HG02798 (cell line): ENCODE data around the gene P4HB.

ENCODE experiments used
- ATAC-seq: cut with Tn5 transposase; IDR thresholded peaks from one replicate; pipeline ENCODE4 v1.9.1; 2021; ENCODE audit warnings: mild to moderate bottlenecking; ENCODE audit not compliant: unreplicated experiment, poor library complexity

P4HB gene

GRCh38 chr17:81898029-81898866 is 37.9 kb upstream of the P4HB start:
- no peak for ATAC-seq

- ATAC-seq, result no peak
Measured at GRCh38 chr17:81895400-81895799, 35.1 kb upstream of the P4HB start.

GRCh38 chr17:81891303-81891552 is 30.9 kb upstream of the P4HB start:
- no peak for ATAC-seq

- ATAC-seq, result peak; percentile 18
Measured at GRCh38 chr17:81890447-81891302, 30.3 kb upstream of the P4HB start.

DNA sequence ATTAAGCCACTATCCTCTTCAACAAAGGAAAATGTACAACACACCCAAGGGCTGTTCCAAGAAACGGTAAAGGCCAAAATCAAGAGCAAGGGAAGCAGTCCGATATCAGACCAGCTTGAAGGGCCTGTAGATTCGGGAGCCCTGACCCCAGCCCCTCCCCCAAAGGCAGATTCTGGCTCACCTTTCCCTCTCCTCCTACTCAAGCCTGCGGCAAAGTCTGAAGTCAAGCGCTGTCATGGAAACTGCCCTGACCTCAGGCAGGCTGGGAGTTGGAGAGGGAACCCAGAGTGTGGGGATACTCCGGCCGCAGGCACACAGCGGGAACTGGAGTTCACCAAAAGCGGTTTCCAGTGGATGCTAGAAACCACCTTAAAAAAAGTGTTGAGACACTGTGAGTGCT is 29.3 kb upstream of the P4HB start:
- ATAC-seq, result no peak

GRCh38 chr17:81888988-81889595 is 28.8 kb upstream of the P4HB start:
- no peak for ATAC-seq

DNA sequence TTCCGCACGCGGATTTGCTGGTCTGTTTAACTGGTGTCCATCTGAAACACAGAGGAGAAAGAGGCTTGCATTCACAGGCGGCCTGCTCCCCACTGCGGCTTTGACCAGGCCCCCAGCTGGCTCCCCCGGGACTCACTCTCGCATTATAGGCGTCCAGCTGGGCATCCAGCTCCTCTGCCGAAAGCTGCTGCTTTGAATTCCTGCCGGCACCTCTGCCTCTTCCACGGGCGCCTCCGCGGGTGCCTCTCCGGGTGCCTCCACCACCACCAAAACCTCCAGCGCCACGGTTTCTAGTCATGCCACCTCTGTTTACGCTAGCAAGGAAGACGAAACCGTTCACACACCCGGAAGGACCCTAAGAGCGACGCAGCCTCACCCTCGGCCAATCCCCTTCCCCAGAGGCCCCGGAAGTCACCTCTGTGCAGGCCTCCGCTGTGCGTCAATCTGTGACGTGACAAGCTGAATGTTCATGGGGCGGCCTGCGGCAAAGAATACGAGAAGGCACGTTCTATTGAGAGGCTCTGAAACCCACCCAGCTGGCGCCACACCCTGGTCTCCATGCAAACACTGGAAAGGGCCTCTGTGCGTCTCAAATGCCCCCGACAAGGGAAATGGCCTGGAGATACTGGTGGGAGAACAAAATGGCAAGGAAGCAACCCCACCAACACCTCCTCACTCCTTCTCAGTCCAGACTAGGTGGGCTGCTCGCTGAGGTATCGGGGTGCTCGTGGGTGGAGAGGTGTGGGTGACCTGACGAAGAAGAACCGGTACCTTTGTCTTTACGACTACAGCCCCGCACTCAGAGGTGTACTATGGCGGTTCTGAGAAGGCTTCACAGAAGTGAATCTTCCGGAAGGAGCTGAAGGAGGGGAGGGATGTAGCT is 28.0 kb upstream of the P4HB start:
- ATAC-seq, result no peak

GRCh38 chr17:81885869-81886548 is 25.7 kb upstream of the P4HB start:
- no peak for ATAC-seq

- ATAC-seq, result no peak
Measured at GRCh38 chr17:81885454-81885853, 25.1 kb upstream of the P4HB start.

DNA sequence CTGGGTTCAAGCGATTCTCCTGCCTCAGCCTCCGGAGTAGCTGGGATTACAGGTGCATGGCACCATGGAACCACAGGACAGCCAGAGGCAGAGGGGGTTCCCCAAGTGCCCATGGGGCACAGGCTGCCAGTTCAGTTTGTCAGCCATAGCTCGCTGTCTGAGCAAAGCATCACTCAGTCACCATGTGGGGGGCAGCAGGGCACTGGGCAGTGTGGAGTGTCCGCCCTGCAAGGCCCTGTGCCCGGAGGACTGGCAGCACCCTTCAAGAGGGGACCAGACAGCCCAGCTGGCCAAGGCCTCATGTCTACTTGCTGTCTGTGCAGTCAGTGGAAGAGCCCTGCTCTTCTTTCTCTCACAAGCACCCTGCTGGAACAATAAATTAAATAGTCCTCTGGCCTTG is 24.6 kb upstream of the P4HB start:
- no peak for ATAC-seq

- no peak for ATAC-seq
Measured at GRCh38 chr17:81884520-81884919, 24.2 kb upstream of the P4HB start.

GRCh38 chr17:81879121-81879520 is 18.8 kb upstream of the P4HB start:
- ATAC-seq, result no peak

GRCh38 chr17:81878294-81878693 is 18.0 kb upstream of the P4HB start:
- no peak for ATAC-seq

GRCh38 chr17:81877569-81877968 is 17.2 kb upstream of the P4HB start:
- ATAC-seq, result no peak

DNA sequence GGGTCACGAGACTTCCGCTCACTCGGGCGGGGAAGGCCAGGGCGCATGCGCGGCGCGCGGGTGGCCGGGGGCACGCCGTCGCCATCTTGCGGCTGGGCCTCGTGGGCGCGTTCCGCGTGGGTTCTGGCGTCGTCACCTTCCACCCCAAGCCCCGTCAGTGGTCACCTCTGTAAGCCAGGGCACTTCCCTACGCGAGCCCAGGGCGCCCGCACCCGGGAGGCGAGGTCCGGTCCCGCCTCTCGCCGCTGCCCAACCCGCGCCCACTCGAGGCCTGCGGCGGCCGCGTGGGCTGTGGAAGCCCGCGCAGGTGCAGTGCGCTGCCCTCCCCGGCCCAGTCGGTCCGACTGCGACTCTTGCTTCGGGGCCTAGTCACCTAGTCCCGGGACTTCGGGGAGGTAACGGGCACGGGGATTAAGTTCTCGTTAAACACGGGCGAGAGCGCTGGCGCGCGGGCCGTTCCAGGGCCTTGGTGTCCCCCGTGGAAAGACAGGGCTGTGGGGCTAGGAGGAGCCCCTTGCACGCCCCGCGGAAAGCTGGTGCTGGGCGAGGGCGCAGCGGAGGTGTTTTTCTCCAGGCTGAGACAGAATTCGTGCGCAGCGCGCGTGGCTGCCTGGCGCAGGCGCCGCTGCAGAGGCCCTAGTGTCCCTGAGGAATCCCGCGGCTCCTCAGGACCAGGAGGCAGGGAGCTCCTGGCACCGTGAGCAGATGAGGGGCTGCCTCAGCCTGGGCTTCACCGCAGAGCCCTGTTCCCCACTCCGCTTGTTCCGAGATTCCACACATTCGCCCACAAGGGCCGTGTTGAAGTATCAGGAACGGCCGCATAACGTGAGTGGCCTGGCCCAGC is 11.3 kb upstream of the P4HB start:
- peak; percentile 72 for ATAC-seq

DNA sequence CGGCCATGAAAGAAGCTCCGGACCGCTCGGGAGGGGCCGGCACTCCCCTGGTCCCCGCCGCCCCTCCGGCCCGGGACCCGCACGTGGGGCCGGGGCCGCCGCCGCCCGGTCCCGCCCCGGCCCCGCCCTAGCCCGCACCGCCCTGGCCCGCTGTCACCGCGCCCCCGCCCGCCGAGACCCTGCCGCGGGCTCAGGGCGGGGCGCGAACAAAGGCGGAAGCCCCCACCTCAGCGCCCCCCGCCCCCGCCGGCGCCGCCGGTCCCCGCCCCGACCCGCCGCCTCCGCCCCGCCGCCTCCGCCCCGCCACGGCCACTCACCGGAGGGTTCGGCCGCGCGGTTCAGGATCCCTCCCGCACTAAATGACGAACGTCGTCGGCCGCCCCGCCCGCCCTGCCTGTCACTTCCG is 10.6 kb upstream of the P4HB start, which contains the start of gene ARHGDIA:
Gene ARHGDIA (minus strand): TSS at position 357 of the 406 bp plus-strand sequence. CDS start 1,407 bp downstream, outside the sequence.
- ATAC-seq, result peak; percentile 26

DNA sequence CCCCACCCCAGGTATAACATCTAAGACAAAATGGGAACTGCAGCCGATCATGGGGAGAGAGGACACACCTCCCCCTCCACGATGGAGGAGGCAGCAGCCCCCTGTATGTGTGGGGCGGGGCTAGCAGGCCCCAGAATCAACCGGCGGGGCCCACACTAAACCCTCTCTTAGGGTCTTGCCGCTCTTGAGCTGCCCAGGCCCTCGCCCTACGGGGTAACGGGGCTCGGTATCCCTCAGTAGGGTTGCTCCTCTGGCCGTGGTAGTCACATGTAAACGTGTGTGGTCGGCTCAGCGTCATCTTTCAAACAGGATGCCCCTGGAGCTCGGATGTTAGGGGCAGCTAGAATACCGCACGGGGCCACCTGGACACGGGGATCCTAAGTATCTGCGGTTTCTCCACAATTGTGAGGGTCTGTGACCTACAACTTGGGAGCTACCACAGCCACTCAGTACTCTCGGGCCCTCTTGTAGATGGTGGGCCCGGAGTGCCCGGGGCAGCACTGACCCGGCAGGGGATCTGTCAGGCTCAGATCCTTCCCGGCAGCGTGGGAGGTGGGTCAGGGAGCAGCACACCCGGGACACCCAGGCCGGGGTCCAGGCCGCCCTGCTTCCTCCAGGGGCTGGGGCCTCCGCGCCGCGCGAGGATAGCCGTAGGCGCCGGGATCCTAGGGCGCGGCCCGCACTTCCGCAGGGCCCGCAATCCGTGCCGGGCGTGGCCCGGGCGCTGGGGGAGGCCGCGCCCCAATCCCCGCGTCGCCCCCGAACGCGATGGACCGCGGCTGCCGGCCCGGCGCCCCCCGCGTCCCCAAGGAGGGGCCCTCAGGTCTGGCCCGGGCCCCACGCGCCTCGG is 10.0 kb upstream of the P4HB start:
- peak; percentile 15 for ATAC-seq
